Breast epithelium (tissue), 4 donors: ENCODE measurements around the gene SHFL. TPM values are rescaled to one million over a fixed set of nuclear protein-coding genes. Genes with fewer than 3 reads are reported as not detected.

Experiments used
- DNase-seq, 2 donors: peaks; one replicate each; pipeline ENCODE4 v3.0.0-alpha.2; 2019; ENCODE audit warnings: low spot score in 2 of 2
- H3K27ac ChIP-seq, 2 donors: fragments of 200-600 bp; sonication (generic) in 1 of 2; one replicate each; pipeline ENCODE4 v1.5.1; 2016 to 2019; ENCODE audit warnings: mild to moderate bottlenecking in 1 of 2
- H3K27me3 ChIP-seq, 2 donors: fragments of 200-600 bp; sonication (generic) in 1 of 2; one replicate each; pipeline versions ENCODE4 v1.5.1 to v1.6.0; 2017 to 2019; ENCODE audit warnings: control low read depth in 1 of 2, mild to moderate bottlenecking in 1 of 2
- H3K36me3 ChIP-seq: fragments of 200-600 bp; one replicate; pipeline ENCODE4 v1.5.1; 2019
- H3K4me1 ChIP-seq, 2 donors: fragments of 200-600 bp; sonication (generic); one replicate each; pipeline ENCODE4 v1.5.1; 2016 to 2019; ENCODE audit warnings: control low read depth in 1 of 2
- H3K4me3 ChIP-seq, 3 donors: fragments of 200-600 bp; sonication (generic); 1 replicate in 2 of 3; 2 replicates in 1 of 3; pipeline ENCODE4 v1.5.1; 2016 to 2019; ENCODE audit warnings: mild to moderate bottlenecking in 3 of 3, moderate library complexity in 2 of 3
- H3K9me3 ChIP-seq, 2 donors: fragments of 200-600 bp; sonication (generic) in 1 of 2; one replicate each; pipeline ENCODE4 v1.5.1; 2016 to 2019; ENCODE audit warnings: control low read depth in 1 of 2
- CTCF ChIP-seq, 3 donors: fragments of 450-650 bp; IDR thresholded peaks; one replicate each; pipeline ENCODE4 v1.5.1; 2016 to 2017; ENCODE audit warnings: antibody characterized with exemption in 3 of 3, mild to moderate bottlenecking in 3 of 3, moderate library complexity in 3 of 3
- POLR2A ChIP-seq: fragments of 450-650 bp; IDR thresholded peaks from one replicate; pipeline ENCODE4 v1.6.1; 2016; ENCODE audit warnings: antibody characterized with exemption, mild to moderate bottlenecking, moderate library complexity
- POLR2AphosphoS5 ChIP-seq, 3 donors: sonication (generic); formaldehyde crosslinking; IDR thresholded peaks; one replicate each; pipeline ENCODE4 v1.6.1; 2017; ENCODE audit warnings: antibody characterized with exemption in 3 of 3
- intact Hi-C: fragments of 100-400 bp; cut with DNase I; formaldehyde crosslinking; loops from one replicate; pipeline ENCODE4 v1.15.1; 2023; ENCODE audit warnings: low total_unique reads
- total RNA-seq, 3 donors: library from RNA; depleted of rRNA; stranded (reverse); fragments of >200 nt; gene quantifications; one replicate each; pipeline ENCODE4 v1.1.0, GENCODE V29; 2016

SHFL gene
- total RNA-seq, result 10 to 100 TPM; 26.4 to 47.6 (median 34.1) TPM

GRCh38 chr19:10085641-10086590 lies at the start of gene SHFL:
SHFL (plus strand) TSS chr19:10086317; CDS start chr19:10086428, 111 bp downstream.
- Histone ChIP-seq H3K27me3 (no peaks in the 10 kb centered on the region), H3K4me1 (no peaks in the 10 kb centered on the region), H3K4me3 (peak within 1 kb of the TSS; percentile 93 to 98 (median 96)), H3K27ac (peak within 1 kb of the TSS; percentile 90 to 91), H3K9me3 (no peaks in the 10 kb centered on the region), H3K36me3 (no peaks in the 10 kb centered on the region)
- DNase-seq, result peak; percentile 65
- TF ChIP-seq POLR2A (peak; percentile 33), POLR2AphosphoS5 (IDR thresholded peaks at IDR 0.05) (no peak), CTCF (IDR thresholded peaks at IDR 0.05) (no peak)
- intact Hi-C loops, result no loop called here

- TF ChIP-seq POLR2A (no peak), CTCF (IDR thresholded peaks at IDR 0.05) (no peak), POLR2AphosphoS5 (IDR thresholded peaks at IDR 0.05) (no peak)
- no peak overlapping the region for H3K27ac ChIP-seq
- H3K4me3 ChIP-seq, result no peak overlapping the region
- intact Hi-C loops, result no loop called here
- no peaks in the 10 kb centered on the region for H3K36me3 ChIP-seq
- H3K27me3 ChIP-seq, result peaks cover 0 to 28% of the 10 kb centered on the region in 2 donors
- no peak for DNase-seq
- no peaks in the 10 kb centered on the region for H3K4me1 ChIP-seq
- peaks cover 6 to 16% of the 10 kb centered on the region in 2 donors for H3K9me3 ChIP-seq
Observed at GRCh38 chr19:10036601-10037071, 49.5 kb upstream of the SHFL start.

- H3K4me1 ChIP-seq, result no peaks in the 10 kb centered on the region
- H3K27me3 ChIP-seq, result peaks cover 0 to 21% of the 10 kb centered on the region in 2 donors
- H3K36me3 ChIP-seq, result no peaks in the 10 kb centered on the region
- H3K9me3 ChIP-seq, result peaks cover 13 to 23% of the 10 kb centered on the region in 2 donors
- no peak for TF ChIP-seq POLR2AphosphoS5 (IDR thresholded peaks at IDR 0.05)
- no peak for TF ChIP-seq CTCF (IDR thresholded peaks at IDR 0.05)
- TF ChIP-seq POLR2A, result no peak
- H3K4me3 ChIP-seq, result no peak overlapping the region
- intact Hi-C loops, result no loop called here
- no peak for DNase-seq
- H3K27ac ChIP-seq, result no peak overlapping the region
Observed at GRCh38 chr19:10037367-10037766, 48.8 kb upstream of the SHFL start.

GRCh38 chr19:10037809-10038208 lies 48.3 kb upstream of the SHFL start:
- no peaks in the 10 kb centered on the region for H3K4me1 ChIP-seq
- intact Hi-C loops, result no loop called here
- no peak overlapping the region for H3K4me3 ChIP-seq
- TF ChIP-seq POLR2A, result no peak
- TF ChIP-seq POLR2AphosphoS5 (IDR thresholded peaks at IDR 0.05), result no peak
- no peak for TF ChIP-seq CTCF (IDR thresholded peaks at IDR 0.05)
- peaks cover 17 to 27% of the 10 kb centered on the region in 2 donors for H3K9me3 ChIP-seq
- H3K27ac ChIP-seq, result no peak overlapping the region
- H3K27me3 ChIP-seq, result peaks cover 0 to 17% of the 10 kb centered on the region in 2 donors
- no peak for DNase-seq
- H3K36me3 ChIP-seq, result no peaks in the 10 kb centered on the region
